ENCODE measurements around the gene SIPA1L3. TPM values are rescaled to one million over a fixed set of nuclear protein-coding genes. Genes with fewer than 3 reads are reported as not detected.

Gene SIPA1L3
- total RNA-seq, 4 donors from 2014 or later, result 11.1 to 25.3 (median 14.5) TPM

- no peaks in the 10 kb centered on the region for H3K9me3 ChIP-seq
- intact Hi-C loops (cut with DNase I), result no loop called here
- no peak for TF ChIP-seq POLR2A (IDR thresholded peaks at IDR 0.05)
- TF ChIP-seq, protein P1, sequence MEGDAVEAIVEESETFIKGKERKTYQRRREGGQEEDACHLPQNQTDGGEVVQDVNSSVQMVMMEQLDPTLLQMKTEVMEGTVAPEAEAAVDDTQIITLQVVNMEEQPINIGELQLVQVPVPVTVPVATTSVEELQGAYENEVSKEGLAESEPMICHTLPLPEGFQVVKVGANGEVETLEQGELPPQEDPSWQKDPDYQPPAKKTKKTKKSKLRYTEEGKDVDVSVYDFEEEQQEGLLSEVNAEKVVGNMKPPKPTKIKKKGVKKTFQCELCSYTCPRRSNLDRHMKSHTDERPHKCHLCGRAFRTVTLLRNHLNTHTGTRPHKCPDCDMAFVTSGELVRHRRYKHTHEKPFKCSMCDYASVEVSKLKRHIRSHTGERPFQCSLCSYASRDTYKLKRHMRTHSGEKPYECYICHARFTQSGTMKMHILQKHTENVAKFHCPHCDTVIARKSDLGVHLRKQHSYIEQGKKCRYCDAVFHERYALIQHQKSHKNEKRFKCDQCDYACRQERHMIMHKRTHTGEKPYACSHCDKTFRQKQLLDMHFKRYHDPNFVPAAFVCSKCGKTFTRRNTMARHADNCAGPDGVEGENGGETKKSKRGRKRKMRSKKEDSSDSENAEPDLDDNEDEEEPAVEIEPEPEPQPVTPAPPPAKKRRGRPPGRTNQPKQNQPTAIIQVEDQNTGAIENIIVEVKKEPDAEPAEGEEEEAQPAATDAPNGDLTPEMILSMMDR (IDR thresholded peaks at IDR 0.05), result no peak
- no peak overlapping the region for H3K4me3 ChIP-seq
- H3K36me3 ChIP-seq, result peaks cover 0 to 72% (median 0%) of the 10 kb centered on the region in 3 donors
- no peak for DNase-seq
- no peaks in the 10 kb centered on the region for H3K27me3 ChIP-seq
- H3K27ac ChIP-seq, result no peak overlapping the region
- no peaks in the 10 kb centered on the region for H3K4me1 ChIP-seq
- WGBS, 2 donors, result 86 to 96% methylated on average over 5 to 9 of the region's 10 CpGs
Measured at GRCh38 chr19:38195237-38195636, 288.2 kb downstream of the SIPA1L3 start.

GRCh38 chr19:38196245-38196837, 289.3 kb downstream of the SIPA1L3 start:
- Histone ChIP-seq H3K36me3 (peaks cover 0 to 83% (median 0%) of the 10 kb centered on the region in 3 donors), H3K27ac (no peak overlapping the region), H3K4me3 (no peak overlapping the region), H3K27me3 (no peaks in the 10 kb centered on the region), H3K9me3 (no peaks in the 10 kb centered on the region), H3K4me1 (no peaks in the 10 kb centered on the region)
- 85 to 88% methylated on average over 11 of the region's 13 CpGs for WGBS, 2 donors
- DNase-seq, result no peak
- intact Hi-C loops (cut with DNase I), result no loop called here
- TF ChIP-seq, protein P1 (IDR thresholded peaks at IDR 0.05), result no peak

- Histone ChIP-seq H3K4me3 (no peak overlapping the region), H3K9me3 (no peaks in the 10 kb centered on the region), H3K27ac (no peak overlapping the region), H3K27me3 (no peaks in the 10 kb centered on the region), H3K4me1 (no peaks in the 10 kb centered on the region), H3K36me3 (peaks cover 0 to 83% (median 0%) of the 10 kb centered on the region in 3 donors)
- intact Hi-C loops (cut with DNase I), result no loop called here
- no peak for DNase-seq
- TF ChIP-seq POLR2A (IDR thresholded peaks at IDR 0.05), result no peak
- TF ChIP-seq, protein P1 (IDR thresholded peaks at IDR 0.05), result no peak
- WGBS, 2 donors, result 91 to 92% methylated on average over 15 to 20 of the region's 23 CpGs
Measured at GRCh38 chr19:38196948-38197656, 290.1 kb downstream of the SIPA1L3 start.

- intact Hi-C loops (cut with DNase I), result no loop called here
- H3K4me1 ChIP-seq, result no peaks in the 10 kb centered on the region
- TF ChIP-seq, protein P1 (IDR thresholded peaks at IDR 0.05), result no peak
- TF ChIP-seq POLR2A (IDR thresholded peaks at IDR 0.05), result no peak
- no peaks in the 10 kb centered on the region for H3K27me3 ChIP-seq
- no peak overlapping the region for H3K27ac ChIP-seq
- H3K9me3 ChIP-seq, result no peaks in the 10 kb centered on the region
- DNase-seq, result no peak
- 87 to 93% methylated on average over 11 to 13 of the region's 25 CpGs for WGBS, 2 donors
- H3K36me3 ChIP-seq, result peaks cover 0 to 83% (median 0%) of the 10 kb centered on the region in 3 donors
- no peak overlapping the region for H3K4me3 ChIP-seq
Measured at GRCh38 chr19:38197937-38198704, 291.1 kb downstream of the SIPA1L3 start.

DNA sequence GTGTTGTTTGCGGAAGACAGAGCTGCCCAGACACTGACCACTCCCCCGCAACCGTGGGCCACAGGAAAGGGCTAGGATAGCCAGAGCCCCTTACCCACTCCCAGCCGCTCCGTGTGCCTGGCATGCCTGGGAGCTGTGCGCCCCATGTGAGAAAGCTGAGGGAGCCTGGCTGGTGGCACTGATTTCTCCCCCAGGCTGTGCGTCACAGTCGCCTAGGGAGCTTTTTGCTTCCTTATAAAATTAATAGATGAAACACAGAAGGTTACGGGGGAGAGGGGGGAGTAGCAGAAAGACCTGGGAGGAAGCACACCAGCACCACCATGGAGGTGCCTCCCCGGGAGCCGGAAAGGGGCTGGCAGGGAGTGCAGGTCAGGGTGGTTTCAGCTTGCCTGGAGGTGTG, 292.3 kb downstream of the SIPA1L3 start:
- Histone ChIP-seq H3K4me3 (no peak overlapping the region), H3K27ac (no peak overlapping the region), H3K4me1 (no peaks in the 10 kb centered on the region), H3K9me3 (no peaks in the 10 kb centered on the region), H3K36me3 (peaks cover 0 to 83% (median 0%) of the 10 kb centered on the region in 3 donors), H3K27me3 (no peaks in the 10 kb centered on the region)
- TF ChIP-seq POLR2A (IDR thresholded peaks at IDR 0.05), result no peak
- TF ChIP-seq, protein P1 (IDR thresholded peaks at IDR 0.05), result no peak
- DNase-seq, result no peak
- WGBS, 2 donors, result 75 to 94% methylated on average over 4 to 5 of the region's 11 CpGs
- intact Hi-C loops (cut with DNase I), result no loop called here
